Measurements from ENCODE around the gene OLFML2A. TPM values are rescaled to one million over a fixed set of nuclear protein-coding genes. Genes with fewer than 3 reads are reported as not detected.

The OLFML2A gene
- total RNA-seq, 4 donors from 2014 or later: 44.7 to 328 (median 169) TPM

DNA sequence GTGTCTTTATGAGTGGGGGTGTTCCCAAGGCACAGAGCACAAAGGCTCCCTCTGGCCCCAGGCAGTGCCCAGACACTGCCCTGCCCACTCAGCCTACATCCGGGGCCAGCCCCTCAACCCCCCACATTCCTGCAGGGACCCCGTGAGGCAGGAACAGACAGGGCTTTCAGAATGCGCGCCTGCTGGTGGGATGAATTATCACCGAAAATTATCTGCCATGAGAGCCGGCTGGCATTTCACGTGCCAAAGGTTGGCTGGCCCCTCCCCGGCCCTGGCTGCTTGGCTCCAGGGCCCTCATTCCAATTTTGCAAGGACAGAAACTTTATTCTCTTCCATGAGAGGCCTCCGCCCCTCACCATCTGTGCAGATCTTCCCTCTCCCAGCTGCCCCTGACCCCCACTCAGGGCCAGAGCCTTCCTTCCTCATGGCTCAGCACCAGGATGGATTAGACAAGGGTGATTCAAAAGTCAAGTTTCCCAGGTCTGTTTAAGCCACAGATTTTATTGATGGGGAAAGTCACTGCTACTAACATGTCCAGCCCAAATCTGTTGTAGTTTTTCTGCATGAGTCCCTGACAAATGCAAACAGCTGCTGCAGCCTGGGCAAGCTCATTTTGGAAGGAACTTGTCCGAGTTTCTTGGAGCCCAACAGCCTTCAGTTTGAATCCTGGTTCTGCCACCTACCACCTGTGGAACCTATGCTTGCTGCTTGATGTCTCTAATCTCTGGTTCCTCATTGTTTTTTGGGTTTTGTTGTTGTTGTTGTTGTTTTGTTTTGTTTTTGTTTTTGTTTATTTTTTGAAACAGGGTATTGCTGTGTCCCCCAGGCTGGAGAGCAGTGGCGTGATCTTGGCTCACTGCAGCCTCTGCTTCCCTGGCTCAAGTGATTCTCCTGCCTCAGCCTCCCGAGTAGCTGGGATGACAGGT, 44.0 kb downstream of the OLFML2A start:
- peak overlapping the region in 2 of 4 donors; percentile 68 to 76 for H3K27ac ChIP-seq
- DNase-seq (ENCODE audit: low spot score in 2 of 2): no peak
- no peaks in the 10 kb centered on the region for H3K9me3 ChIP-seq
- TF ChIP-seq, protein P1, sequence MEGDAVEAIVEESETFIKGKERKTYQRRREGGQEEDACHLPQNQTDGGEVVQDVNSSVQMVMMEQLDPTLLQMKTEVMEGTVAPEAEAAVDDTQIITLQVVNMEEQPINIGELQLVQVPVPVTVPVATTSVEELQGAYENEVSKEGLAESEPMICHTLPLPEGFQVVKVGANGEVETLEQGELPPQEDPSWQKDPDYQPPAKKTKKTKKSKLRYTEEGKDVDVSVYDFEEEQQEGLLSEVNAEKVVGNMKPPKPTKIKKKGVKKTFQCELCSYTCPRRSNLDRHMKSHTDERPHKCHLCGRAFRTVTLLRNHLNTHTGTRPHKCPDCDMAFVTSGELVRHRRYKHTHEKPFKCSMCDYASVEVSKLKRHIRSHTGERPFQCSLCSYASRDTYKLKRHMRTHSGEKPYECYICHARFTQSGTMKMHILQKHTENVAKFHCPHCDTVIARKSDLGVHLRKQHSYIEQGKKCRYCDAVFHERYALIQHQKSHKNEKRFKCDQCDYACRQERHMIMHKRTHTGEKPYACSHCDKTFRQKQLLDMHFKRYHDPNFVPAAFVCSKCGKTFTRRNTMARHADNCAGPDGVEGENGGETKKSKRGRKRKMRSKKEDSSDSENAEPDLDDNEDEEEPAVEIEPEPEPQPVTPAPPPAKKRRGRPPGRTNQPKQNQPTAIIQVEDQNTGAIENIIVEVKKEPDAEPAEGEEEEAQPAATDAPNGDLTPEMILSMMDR (IDR thresholded peaks at IDR 0.05): peak in 2 of 5 experiments; percentile 21 to 42
- peak in 1 of 2 donors; percentile 69 for TF ChIP-seq EP300 (IDR thresholded peaks at IDR 0.05)
- no peak for TF ChIP-seq POLR2A (IDR thresholded peaks at IDR 0.05)
- peaks cover 0 to 18% (median 7%) of the 10 kb centered on the region in 4 donors for H3K4me1 ChIP-seq
- H3K4me3 ChIP-seq: no peak overlapping the region
- 43 to 54% methylated on average over 12 of the region's 12 CpGs for WGBS, 2 donors
- no peaks in the 10 kb centered on the region for H3K36me3 ChIP-seq
- no peaks in the 10 kb centered on the region for H3K27me3 ChIP-seq

DNA sequence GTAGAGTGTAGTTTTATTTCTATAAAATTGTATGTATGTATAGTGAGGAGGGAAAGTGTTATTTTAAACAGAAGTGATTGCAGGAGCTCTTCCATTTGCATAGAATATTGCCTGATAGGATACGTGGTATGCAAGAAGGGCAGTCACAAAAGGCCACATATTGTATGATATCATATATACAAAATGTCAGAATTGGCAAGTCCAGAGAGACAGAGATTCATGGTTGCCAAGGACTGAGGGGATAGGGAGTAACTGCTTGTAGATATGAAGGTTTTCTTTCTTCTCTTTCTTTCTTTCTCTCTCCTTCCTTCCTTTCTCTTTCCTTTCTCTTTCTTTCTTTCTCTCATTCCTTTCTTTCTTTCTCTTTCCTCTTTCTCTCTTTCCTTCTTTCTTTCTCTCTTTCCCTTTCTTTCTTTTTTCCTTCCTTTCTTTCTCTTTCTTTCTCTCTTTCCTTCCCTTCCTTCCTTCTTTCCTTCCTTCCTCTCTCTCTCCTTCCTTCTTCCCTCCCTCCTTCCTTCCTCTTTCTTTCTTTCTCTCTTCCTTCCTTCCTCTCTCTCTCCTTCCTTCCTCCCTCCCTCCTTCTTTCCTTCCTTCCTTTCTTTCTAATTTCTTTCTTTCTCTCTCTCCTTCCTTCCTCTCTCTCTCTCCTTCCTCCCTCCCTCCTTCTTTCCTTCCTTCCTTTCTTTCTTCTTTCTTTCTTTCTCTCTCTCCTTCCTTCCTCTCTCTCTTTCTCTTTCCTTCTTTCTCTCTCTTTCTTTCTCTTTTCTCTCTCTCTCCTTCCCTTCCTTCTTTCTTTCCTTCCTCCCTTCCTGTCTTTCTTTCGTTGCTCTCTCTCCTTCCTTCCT, 51.8 kb downstream of the OLFML2A start:
- H3K36me3 ChIP-seq: no peaks in the 10 kb centered on the region
- 22 to 26% methylated on average over 2 of the region's 2 CpGs for WGBS, 2 donors
- no peaks in the 10 kb centered on the region for H3K9me3 ChIP-seq
- peaks cover 0 to 31% (median 7%) of the 10 kb centered on the region in 4 donors for H3K4me1 ChIP-seq
- DNase-seq (ENCODE audit: low spot score in 2 of 2): no peak
- TF ChIP-seq EP300 (IDR thresholded peaks at IDR 0.05) (no peak), POLR2A (IDR thresholded peaks at IDR 0.05) (no peak)
- TF ChIP-seq, protein P1 (IDR thresholded peaks at IDR 0.05): no peak
- H3K27me3 ChIP-seq: no peaks in the 10 kb centered on the region
- H3K27ac ChIP-seq: no peak overlapping the region
- no peak overlapping the region for H3K4me3 ChIP-seq

GRCh38 chr9:124829334-124829669, 52.4 kb downstream of the OLFML2A start:
- Histone ChIP-seq H3K4me3 (no peak overlapping the region), H3K9me3 (no peaks in the 10 kb centered on the region), H3K36me3 (no peaks in the 10 kb centered on the region), H3K27me3 (no peaks in the 10 kb centered on the region), H3K27ac (no peak overlapping the region), H3K4me1 (peaks cover 0 to 37% (median 9%) of the 10 kb centered on the region in 4 donors)
- TF ChIP-seq EP300 (IDR thresholded peaks at IDR 0.05): no peak
- TF ChIP-seq, protein P1 (IDR thresholded peaks at IDR 0.05): no peak
- TF ChIP-seq POLR2A (IDR thresholded peaks at IDR 0.05): no peak
- no peak for DNase-seq (ENCODE audit: low spot score in 2 of 2)
- 34 to 42% methylated on average over 5 of the region's 5 CpGs for WGBS, 2 donors

DNA sequence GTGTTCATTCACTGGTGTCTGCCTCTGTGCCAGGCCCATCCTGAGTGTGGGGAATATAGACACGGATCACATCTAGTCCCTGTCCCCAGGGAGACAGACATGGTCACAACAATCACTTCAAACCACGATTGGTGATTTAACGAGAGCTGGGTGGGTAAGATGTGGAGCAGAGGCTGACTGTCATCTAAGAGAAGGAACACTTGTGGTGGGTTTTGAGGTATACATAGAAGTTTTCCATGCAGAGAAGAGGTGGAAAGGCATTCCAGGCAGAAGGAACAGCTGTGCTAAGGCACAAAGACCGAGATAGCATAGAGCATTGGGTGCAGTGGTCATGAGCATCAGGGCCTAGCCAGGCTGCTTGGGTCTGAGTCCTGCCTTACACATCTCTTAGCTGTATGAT, 53.7 kb downstream of the OLFML2A start:
- no peaks in the 10 kb centered on the region for H3K27me3 ChIP-seq
- peaks cover 0 to 50% (median 18%) of the 10 kb centered on the region in 4 donors for H3K4me1 ChIP-seq
- TF ChIP-seq EP300 (IDR thresholded peaks at IDR 0.05) (no peak), POLR2A (IDR thresholded peaks at IDR 0.05) (no peak)
- TF ChIP-seq, protein P1 (IDR thresholded peaks at IDR 0.05): no peak
- H3K36me3 ChIP-seq: no peaks in the 10 kb centered on the region
- H3K27ac ChIP-seq: no peak overlapping the region
- WGBS, 2 donors: 71 to 87% methylated on average over 4 of the region's 4 CpGs
- no peak overlapping the region for H3K4me3 ChIP-seq
- no peaks in the 10 kb centered on the region for H3K9me3 ChIP-seq
- DNase-seq (ENCODE audit: low spot score in 2 of 2): no peak
